ENCODE results near the gene HACD3. TPM values are rescaled to one million over a fixed set of nuclear protein-coding genes. Genes with fewer than 3 reads are reported as not detected.

Gene HACD3
- total and polyA plus RNA-seq, 9 of the 15 experiments (the other 6 are each of a cell fraction or from before 2014, with no cell fraction given), result 48.1 to 117 (median 72.8) TPM

- TF ChIP-seq NFATC3 (IDR thresholded peaks at IDR 0.05) (no peak), ELF2 (CRISPR knock-in tag; IDR thresholded peaks at IDR 0.05) (no peak), ZNF592 (IDR thresholded peaks at IDR 0.05) (no peak), POLR2B (IDR thresholded peaks at IDR 0.05; ENCODE audit: low read depth, partially characterized antibody) (no peak), CSDE1 (IDR thresholded peaks at IDR 0.05) (no peak), ZFX (CRISPR knock-in tag; IDR thresholded peaks at IDR 0.05) (no peak), SMARCA4 (IDR thresholded peaks at IDR 0.05) (peak; percentile 63; the same call in 1 of the 2 replicates), WHSC1 (IDR thresholded peaks at IDR 0.05; ENCODE audit: low read length) (no peak), HNRNPL (IDR thresholded peaks at IDR 0.05; ENCODE audit: low read depth, low read length) (no peak), ARID1B (IDR thresholded peaks at IDR 0.05) (peak; percentile 43), CAMTA2 (CRISPR knock-in tag; conservative IDR thresholded peaks at IDR 0.05) (no peak), RFX5 (IDR thresholded peaks at IDR 0.05; ENCODE audit: low read depth, low read length) (no peak), JUNB (CRISPR knock-in tag; conservative IDR thresholded peaks at IDR 0.05) (no peak), SMARCE1 (IDR thresholded peaks at IDR 0.05) (peak; percentile 75)
- TF ChIP-seq, protein P1, sequence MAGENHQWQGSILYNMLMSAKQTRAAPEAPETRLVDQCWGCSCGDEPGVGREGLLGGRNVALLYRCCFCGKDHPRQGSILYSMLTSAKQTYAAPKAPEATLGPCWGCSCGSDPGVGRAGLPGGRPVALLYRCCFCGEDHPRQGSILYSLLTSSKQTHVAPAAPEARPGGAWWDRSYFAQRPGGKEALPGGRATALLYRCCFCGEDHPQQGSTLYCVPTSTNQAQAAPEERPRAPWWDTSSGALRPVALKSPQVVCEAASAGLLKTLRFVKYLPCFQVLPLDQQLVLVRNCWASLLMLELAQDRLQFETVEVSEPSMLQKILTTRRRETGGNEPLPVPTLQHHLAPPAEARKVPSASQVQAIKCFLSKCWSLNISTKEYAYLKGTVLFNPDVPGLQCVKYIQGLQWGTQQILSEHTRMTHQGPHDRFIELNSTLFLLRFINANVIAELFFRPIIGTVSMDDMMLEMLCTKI (IDR thresholded peaks at IDR 0.05; ENCODE audit: partially characterized antibody), result no peak
- TF ChIP-seq, protein P2, sequence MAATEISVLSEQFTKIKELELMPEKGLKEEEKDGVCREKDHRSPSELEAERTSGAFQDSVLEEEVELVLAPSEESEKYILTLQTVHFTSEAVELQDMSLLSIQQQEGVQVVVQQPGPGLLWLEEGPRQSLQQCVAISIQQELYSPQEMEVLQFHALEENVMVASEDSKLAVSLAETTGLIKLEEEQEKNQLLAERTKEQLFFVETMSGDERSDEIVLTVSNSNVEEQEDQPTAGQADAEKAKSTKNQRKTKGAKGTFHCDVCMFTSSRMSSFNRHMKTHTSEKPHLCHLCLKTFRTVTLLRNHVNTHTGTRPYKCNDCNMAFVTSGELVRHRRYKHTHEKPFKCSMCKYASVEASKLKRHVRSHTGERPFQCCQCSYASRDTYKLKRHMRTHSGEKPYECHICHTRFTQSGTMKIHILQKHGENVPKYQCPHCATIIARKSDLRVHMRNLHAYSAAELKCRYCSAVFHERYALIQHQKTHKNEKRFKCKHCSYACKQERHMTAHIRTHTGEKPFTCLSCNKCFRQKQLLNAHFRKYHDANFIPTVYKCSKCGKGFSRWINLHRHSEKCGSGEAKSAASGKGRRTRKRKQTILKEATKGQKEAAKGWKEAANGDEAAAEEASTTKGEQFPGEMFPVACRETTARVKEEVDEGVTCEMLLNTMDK (IDR thresholded peaks at IDR 0.05; ENCODE audit: borderline replicate concordance, insufficient read depth, low read depth, low read length, poor library complexity, severe bottlenecking), result no peak
- TF ChIP-seq, protein P3, sequence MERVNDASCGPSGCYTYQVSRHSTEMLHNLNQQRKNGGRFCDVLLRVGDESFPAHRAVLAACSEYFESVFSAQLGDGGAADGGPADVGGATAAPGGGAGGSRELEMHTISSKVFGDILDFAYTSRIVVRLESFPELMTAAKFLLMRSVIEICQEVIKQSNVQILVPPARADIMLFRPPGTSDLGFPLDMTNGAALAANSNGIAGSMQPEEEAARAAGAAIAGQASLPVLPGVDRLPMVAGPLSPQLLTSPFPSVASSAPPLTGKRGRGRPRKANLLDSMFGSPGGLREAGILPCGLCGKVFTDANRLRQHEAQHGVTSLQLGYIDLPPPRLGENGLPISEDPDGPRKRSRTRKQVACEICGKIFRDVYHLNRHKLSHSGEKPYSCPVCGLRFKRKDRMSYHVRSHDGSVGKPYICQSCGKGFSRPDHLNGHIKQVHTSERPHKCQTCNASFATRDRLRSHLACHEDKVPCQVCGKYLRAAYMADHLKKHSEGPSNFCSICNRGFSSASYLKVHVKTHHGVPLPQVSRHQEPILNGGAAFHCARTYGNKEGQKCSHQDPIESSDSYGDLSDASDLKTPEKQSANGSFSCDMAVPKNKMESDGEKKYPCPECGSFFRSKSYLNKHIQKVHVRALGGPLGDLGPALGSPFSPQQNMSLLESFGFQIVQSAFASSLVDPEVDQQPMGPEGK (CRISPR knock-in tag; IDR thresholded peaks at IDR 0.05; ENCODE audit: borderline replicate concordance), result no peak
- TF ChIP-seq, protein P4, sequence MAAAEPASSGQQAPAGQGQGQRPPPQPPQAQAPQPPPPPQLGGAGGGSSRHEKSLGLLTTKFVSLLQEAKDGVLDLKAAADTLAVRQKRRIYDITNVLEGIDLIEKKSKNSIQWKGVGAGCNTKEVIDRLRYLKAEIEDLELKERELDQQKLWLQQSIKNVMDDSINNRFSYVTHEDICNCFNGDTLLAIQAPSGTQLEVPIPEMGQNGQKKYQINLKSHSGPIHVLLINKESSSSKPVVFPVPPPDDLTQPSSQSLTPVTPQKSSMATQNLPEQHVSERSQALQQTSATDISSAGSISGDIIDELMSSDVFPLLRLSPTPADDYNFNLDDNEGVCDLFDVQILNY (CRISPR knock-in tag; IDR thresholded peaks at IDR 0.05), result no peak
- TF ChIP-seq, protein P5, sequence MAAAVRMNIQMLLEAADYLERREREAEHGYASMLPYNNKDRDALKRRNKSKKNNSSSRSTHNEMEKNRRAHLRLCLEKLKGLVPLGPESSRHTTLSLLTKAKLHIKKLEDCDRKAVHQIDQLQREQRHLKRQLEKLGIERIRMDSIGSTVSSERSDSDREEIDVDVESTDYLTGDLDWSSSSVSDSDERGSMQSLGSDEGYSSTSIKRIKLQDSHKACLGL (CRISPR knock-in tag; IDR thresholded peaks at IDR 0.05; ENCODE audit: borderline replicate concordance, poor library complexity, severe bottlenecking), result no peak
Observed at GRCh38 chr15:65532738-65533051, 2.4 kb downstream of the HACD3 start (continued).

Data from K562 (cell line).